ENCODE data around the gene CHST15. TPM values are rescaled to one million over a fixed set of nuclear protein-coding genes. Genes with fewer than 3 reads are reported as not detected.

CHST15 gene
- total and polyA plus RNA-seq, 11 donors: 0.88 to 27.1 (median 4.1) TPM

GRCh38 chr10:124076148-124076733 is 17.2 kb downstream of the CHST15 start:
- WGBS, 4 donors: 82 to 90% (median 85%) methylated on average over 9 of the region's 9 CpGs
- Histone ChIP-seq H3K27me3 (peaks cover 0 to 6% (median 0%) of the 10 kb centered on the region in 9 donors), H3K4me3 (no peak overlapping the region), H3K4me1 (peaks cover 0 to 42% (median 7%) of the 10 kb centered on the region in 12 donors), H3K9me3 (no peaks in the 10 kb centered on the region), H3K36me3 (no peaks in the 10 kb centered on the region), H3K27ac (peak overlapping the region in 2 of 12 donors; percentile 61 to 64)
- TF ChIP-seq, protein P1, sequence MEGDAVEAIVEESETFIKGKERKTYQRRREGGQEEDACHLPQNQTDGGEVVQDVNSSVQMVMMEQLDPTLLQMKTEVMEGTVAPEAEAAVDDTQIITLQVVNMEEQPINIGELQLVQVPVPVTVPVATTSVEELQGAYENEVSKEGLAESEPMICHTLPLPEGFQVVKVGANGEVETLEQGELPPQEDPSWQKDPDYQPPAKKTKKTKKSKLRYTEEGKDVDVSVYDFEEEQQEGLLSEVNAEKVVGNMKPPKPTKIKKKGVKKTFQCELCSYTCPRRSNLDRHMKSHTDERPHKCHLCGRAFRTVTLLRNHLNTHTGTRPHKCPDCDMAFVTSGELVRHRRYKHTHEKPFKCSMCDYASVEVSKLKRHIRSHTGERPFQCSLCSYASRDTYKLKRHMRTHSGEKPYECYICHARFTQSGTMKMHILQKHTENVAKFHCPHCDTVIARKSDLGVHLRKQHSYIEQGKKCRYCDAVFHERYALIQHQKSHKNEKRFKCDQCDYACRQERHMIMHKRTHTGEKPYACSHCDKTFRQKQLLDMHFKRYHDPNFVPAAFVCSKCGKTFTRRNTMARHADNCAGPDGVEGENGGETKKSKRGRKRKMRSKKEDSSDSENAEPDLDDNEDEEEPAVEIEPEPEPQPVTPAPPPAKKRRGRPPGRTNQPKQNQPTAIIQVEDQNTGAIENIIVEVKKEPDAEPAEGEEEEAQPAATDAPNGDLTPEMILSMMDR (IDR thresholded peaks at IDR 0.05): no peak
- TF ChIP-seq POLR2A (IDR thresholded peaks at IDR 0.05): no peak
- intact Hi-C loops (cut with DNase I): no loop called here
- no peak for DNase-seq
- no peak for ATAC-seq

GRCh38 chr10:124075231-124075955 is 18.0 kb downstream of the CHST15 start:
- Histone ChIP-seq H3K27me3 (peaks cover 0 to 6% (median 0%) of the 10 kb centered on the region in 9 donors), H3K36me3 (no peaks in the 10 kb centered on the region), H3K4me3 (no peak overlapping the region), H3K27ac (peak overlapping the region in 2 of 12 donors; percentile 61 to 64), H3K4me1 (peaks cover 0 to 38% (median 7%) of the 10 kb centered on the region in 12 donors), H3K9me3 (no peaks in the 10 kb centered on the region)
- no peak for TF ChIP-seq POLR2A (IDR thresholded peaks at IDR 0.05)
- TF ChIP-seq, protein P1 (IDR thresholded peaks at IDR 0.05): no peak
- DNase-seq (no peak), ATAC-seq (peak in 3 of 4 donors; percentile 12 to 22 (median 20))
- intact Hi-C loops (cut with DNase I): no loop called here
- WGBS, 4 donors: 41 to 56% (median 51%) methylated on average over 12 of the region's 12 CpGs

GRCh38 chr10:124074501-124075109 is 18.8 kb downstream of the CHST15 start:
- peak in 1 of 4 donors; percentile 22 for ATAC-seq
- 87 to 90% (median 88%) methylated on average over 12 of the region's 12 CpGs for WGBS, 4 donors
- DNase-seq: peak in 1 of 5 donors; percentile 44
- Histone ChIP-seq H3K36me3 (no peaks in the 10 kb centered on the region), H3K9me3 (no peaks in the 10 kb centered on the region), H3K27me3 (peaks cover 0 to 6% (median 0%) of the 10 kb centered on the region in 9 donors), H3K27ac (peak overlapping the region in 2 of 12 donors; percentile 61 to 64), H3K4me1 (peaks cover 0 to 38% (median 7%) of the 10 kb centered on the region in 12 donors), H3K4me3 (no peak overlapping the region)
- intact Hi-C loops (cut with DNase I): no loop called here
- TF ChIP-seq, protein P1 (IDR thresholded peaks at IDR 0.05): no peak
- TF ChIP-seq POLR2A (IDR thresholded peaks at IDR 0.05): no peak

DNA sequence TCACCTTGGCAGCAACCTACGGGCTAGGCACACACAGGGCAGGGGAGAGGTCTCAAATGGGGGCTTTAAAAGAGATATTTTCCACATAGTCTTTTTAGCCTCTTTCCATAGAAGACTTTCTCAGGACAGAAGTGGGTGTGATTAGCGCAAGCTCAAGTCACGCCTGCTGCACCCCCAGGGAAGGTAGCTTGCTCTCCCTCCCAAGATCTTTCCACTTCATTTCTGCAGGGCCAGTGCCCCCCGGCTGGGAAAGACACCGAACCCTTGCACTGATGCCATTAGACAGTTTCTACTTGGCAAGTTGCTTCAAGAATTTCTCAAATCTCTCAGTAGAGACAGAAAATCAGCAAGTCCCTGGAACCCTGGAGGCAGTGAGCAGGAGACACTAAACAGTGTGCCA is 19.4 kb downstream of the CHST15 start:
- intact Hi-C loops (cut with DNase I): no loop called here
- WGBS, 4 donors: 91 to 100% (median 92%) methylated on average over 5 of the region's 5 CpGs
- peaks cover 0 to 40% (median 7%) of the 10 kb centered on the region in 12 donors for H3K4me1 ChIP-seq
- H3K9me3 ChIP-seq: no peaks in the 10 kb centered on the region
- DNase-seq (no peak), ATAC-seq (no peak)
- no peaks in the 10 kb centered on the region for H3K36me3 ChIP-seq
- H3K27me3 ChIP-seq: peaks cover 0 to 6% (median 0%) of the 10 kb centered on the region in 9 donors
- peak overlapping the region in 1 of 12 donors; percentile 61 for H3K27ac ChIP-seq
- TF ChIP-seq, protein P1 (IDR thresholded peaks at IDR 0.05): no peak
- TF ChIP-seq POLR2A (IDR thresholded peaks at IDR 0.05): no peak
- H3K4me3 ChIP-seq: no peak overlapping the region
